Panc1 (cell line): Measurements from ENCODE around the gene SLC22A7. TPM values are rescaled to one million over a fixed set of nuclear protein-coding genes. Genes with fewer than 3 reads are reported as not detected.
A peak's percentile ranks its signal among the peaks of the same experiment; 100 is the strongest.

Experiments
- ATAC-seq: fragments of 200-7000 bp; cut with Tn5 transposase; 2 replicates; pipeline ENCODE4 v1.9.1; 2020; ENCODE audit warnings: mild to moderate bottlenecking, moderate library complexity
- BruUV-seq: library from RNA; stranded (reverse); fragments of 400-500 nt; replicated peaks from 2 replicates; lab custom pipeline; 2021; lab: Mats Ljungman, UMichigan
- CTCF ChIA-PET: fragments of 300-600 bp; sonication (Branson Sonifier 250); formaldehyde crosslinking; loops from one replicate; lab custom pipeline; 2022; ENCODE audit warnings: antibody characterized with exemption; lab: Charles Lee
- POLR2A ChIA-PET: fragments of 300-600 bp; sonication (Branson Sonifier 250); formaldehyde crosslinking; loops from one replicate; lab custom pipeline; 2022; ENCODE audit warnings: antibody characterized with exemption; lab: Charles Lee
- DNase-seq: peaks from one replicate; pipeline ENCODE4 v3.0.0-alpha.2; 2010; ENCODE audit warnings: low read depth, low spot score
- H3K27ac ChIP-seq: 2 replicates; pipeline ENCODE4 v1.5.1; 2011; ENCODE audit warnings: mild to moderate bottlenecking, low read length, inconsistent platforms
- H3K27me3 ChIP-seq: fragments of 200-500 bp; sonication (Bioruptor generic); 2 replicates; pipeline ENCODE4 v1.6.0; 2014; ENCODE audit warnings: low read length, inconsistent platforms; ENCODE audit not compliant: control insufficient read depth, insufficient read depth
- H3K36me3 ChIP-seq: fragments of 200-500 bp; sonication (Bioruptor generic); 2 replicates; pipeline ENCODE4 v1.5.1; 2014; ENCODE audit warnings: inconsistent platforms, mild to moderate bottlenecking, low read length, moderate library complexity; ENCODE audit not compliant: control insufficient read depth, insufficient read depth
- H3K4me1 ChIP-seq: 2 replicates; pipeline ENCODE4 v1.5.1; 2011; ENCODE audit warnings: inconsistent platforms, mild to moderate bottlenecking, low read length, moderate library complexity; ENCODE audit not compliant: control insufficient read depth, insufficient read depth
- H3K4me3 ChIP-seq, 2 experiments: 2 replicates each; pipeline ENCODE4 v1.5.1; 2011 to 2012; ENCODE audit warnings: low read depth in 2 of 2, low read length in 2 of 2, mild to moderate bottlenecking in 2 of 2, inconsistent platforms in 1 of 2, moderate library complexity in 1 of 2
- H3K9me3 ChIP-seq: fragments of 200-500 bp; sonication (Bioruptor generic); 2 replicates; pipeline ENCODE4 v1.5.1; 2014; ENCODE audit warnings: low read depth, mild to moderate bottlenecking, inconsistent platforms, low read length, moderate library complexity; ENCODE audit not compliant: control insufficient read depth, insufficient read depth
- POLR2AphosphoS5 ChIP-seq: IDR thresholded peaks from 2 replicates; pipeline ENCODE4 v1.6.1; 2012; ENCODE audit warnings: mild to moderate bottlenecking, low read depth, low read length, moderate library complexity
- SIN3A ChIP-seq: IDR thresholded peaks from 2 replicates; pipeline ENCODE4 v1.6.1; 2012; ENCODE audit warnings: low read depth, mild to moderate bottlenecking, low read length, moderate library complexity, borderline replicate concordance; ENCODE audit not compliant: insufficient read depth
- TCF7L2 ChIP-seq: IDR thresholded peaks from 2 replicates; pipeline ENCODE4 v1.6.1; 2011; ENCODE audit warnings: mild to moderate bottlenecking, low read depth, low read length, inconsistent platforms
- in situ Hi-C: cut with HindIII; loops from 2 replicates; pipeline ENCODE4 v1.10.0; 2016; ENCODE audit warnings: low sequenced_read_pairs, low pct_unique_long_range_greater_than_20kb
- intact Hi-C: fragments of 100-400 bp; cut with micrococcal nuclease; formaldehyde crosslinking; loops from one replicate; pipeline ENCODE4 v1.10.0; 2022; ENCODE audit not compliant: unreplicated experiment
- total RNA-seq: library from RNA; stranded (reverse); gene quantifications from one replicate; pipeline ENCODE4 v1.2.1, GENCODE V29; 2021; ENCODE audit not compliant: unreplicated experiment
- TF ChIP-seq, protein P1 (sequence below), 2 experiments: IDR thresholded peaks; 2 replicates each; pipeline ENCODE4 v1.6.1; 2011 to 2012; ENCODE audit warnings: low read depth in 2 of 2, control low read depth in 1 of 2, low read length in 1 of 2, mild to moderate bottlenecking in 1 of 2, moderate library complexity in 1 of 2; ENCODE audit not compliant: insufficient read depth in 1 of 2
- TF ChIP-seq, protein P2 (sequence below): fragments of 450-650 bp; IDR thresholded peaks from 2 replicates; pipeline ENCODE4 v1.5.1; 2017; ENCODE audit warnings: mild to moderate bottlenecking

Gene SLC22A7
- total RNA-seq, 1 experiment from 2014 or later, result not detected

DNA sequence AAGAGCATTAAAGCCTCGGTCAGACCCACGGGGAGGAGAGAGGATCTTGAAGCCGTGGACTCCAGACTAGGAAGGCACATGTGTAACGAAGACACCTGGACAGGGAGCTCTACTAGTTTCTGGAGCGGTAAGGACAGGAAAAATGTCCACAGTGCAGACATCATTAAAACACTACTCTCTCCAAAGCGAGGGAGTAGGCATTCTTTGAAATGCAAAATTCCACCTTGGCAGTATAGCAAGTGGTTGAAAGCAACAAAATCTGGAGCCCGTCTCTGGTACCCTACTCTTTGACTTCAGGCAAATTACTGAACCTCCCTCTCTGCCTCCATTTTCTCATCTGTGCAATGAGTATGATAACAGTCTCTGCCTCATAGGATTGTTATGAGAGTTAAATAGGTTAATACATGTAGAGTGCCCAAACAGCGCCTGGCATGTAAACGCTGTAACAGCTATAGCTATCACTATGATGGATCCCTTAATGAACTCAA is 11.0 kb downstream of the SLC22A7 start:
- H3K4me3 ChIP-seq, result peak overlapping the region; percentile 43 to 60
- no peaks in the 10 kb centered on the region for H3K9me3 ChIP-seq
- ATAC-seq, result no peak
- no peaks in the 10 kb centered on the region for H3K36me3 ChIP-seq
- DNase-seq, result no peak
- BruUV-seq, result no TSS peak
- TF ChIP-seq, protein P1, sequence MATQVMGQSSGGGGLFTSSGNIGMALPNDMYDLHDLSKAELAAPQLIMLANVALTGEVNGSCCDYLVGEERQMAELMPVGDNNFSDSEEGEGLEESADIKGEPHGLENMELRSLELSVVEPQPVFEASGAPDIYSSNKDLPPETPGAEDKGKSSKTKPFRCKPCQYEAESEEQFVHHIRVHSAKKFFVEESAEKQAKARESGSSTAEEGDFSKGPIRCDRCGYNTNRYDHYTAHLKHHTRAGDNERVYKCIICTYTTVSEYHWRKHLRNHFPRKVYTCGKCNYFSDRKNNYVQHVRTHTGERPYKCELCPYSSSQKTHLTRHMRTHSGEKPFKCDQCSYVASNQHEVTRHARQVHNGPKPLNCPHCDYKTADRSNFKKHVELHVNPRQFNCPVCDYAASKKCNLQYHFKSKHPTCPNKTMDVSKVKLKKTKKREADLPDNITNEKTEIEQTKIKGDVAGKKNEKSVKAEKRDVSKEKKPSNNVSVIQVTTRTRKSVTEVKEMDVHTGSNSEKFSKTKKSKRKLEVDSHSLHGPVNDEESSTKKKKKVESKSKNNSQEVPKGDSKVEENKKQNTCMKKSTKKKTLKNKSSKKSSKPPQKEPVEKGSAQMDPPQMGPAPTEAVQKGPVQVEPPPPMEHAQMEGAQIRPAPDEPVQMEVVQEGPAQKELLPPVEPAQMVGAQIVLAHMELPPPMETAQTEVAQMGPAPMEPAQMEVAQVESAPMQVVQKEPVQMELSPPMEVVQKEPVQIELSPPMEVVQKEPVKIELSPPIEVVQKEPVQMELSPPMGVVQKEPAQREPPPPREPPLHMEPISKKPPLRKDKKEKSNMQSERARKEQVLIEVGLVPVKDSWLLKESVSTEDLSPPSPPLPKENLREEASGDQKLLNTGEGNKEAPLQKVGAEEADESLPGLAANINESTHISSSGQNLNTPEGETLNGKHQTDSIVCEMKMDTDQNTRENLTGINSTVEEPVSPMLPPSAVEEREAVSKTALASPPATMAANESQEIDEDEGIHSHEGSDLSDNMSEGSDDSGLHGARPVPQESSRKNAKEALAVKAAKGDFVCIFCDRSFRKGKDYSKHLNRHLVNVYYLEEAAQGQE (IDR thresholded peaks at IDR 0.05; ENCODE audit: insufficient read depth in 1 of 2, low read depth in 2 of 2, low read length in 1 of 2), result no peak
- H3K4me1 ChIP-seq, result no peaks in the 10 kb centered on the region
- H3K27me3 ChIP-seq, result peaks cover 2% of the 10 kb centered on the region; the same call in 1 of the 2 replicates
- CTCF ChIA-PET, result interaction anchor here (0.6 to 1.0 kb wide), 2 partner anchors 27 to 33 kb away, joined by 3 read pairs; no protein-coding TSS in a partner anchor
- intact Hi-C loops, result no loop called here
- in situ Hi-C loops, result no loop called here
- POLR2A ChIA-PET, result no interaction called here
- no peak overlapping the region for H3K27ac ChIP-seq

DNA sequence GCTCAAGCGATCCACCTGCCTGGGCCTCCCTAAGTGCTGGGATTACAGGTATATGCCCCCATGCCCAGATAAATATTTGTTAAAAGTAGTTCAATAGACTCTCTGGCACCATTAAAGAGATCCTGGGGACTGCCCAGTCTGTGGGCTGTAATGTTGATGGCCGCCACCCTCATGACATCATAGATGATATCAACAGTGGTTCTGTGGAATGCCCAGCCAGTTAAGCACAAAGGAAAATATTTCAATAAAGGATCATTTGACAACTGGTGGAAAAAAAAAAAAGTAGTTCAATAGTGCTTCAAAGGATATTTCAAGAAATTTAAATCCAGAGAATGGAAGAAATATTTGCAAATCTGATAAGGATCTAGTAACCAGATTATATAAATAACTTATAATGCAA is 12.1 kb downstream of the SLC22A7 start:
- Histone ChIP-seq H3K9me3 (no peaks in the 10 kb centered on the region), H3K36me3 (no peaks in the 10 kb centered on the region), H3K27me3 (peaks cover 4% of the 10 kb centered on the region; the same call in 1 of the 2 replicates), H3K4me1 (no peaks in the 10 kb centered on the region), H3K27ac (no peak overlapping the region), H3K4me3 (no peak overlapping the region)
- intact Hi-C loops (no loop called here), in situ Hi-C loops (no loop called here)
- DNase-seq (no peak), ATAC-seq (no peak)
- CTCF ChIA-PET, result no interaction called here
- POLR2A ChIA-PET, result no interaction called here
- TF ChIP-seq, protein P1 (IDR thresholded peaks at IDR 0.05; ENCODE audit: insufficient read depth in 1 of 2, low read depth in 2 of 2, low read length in 1 of 2), result no peak
- TF ChIP-seq SIN3A (no peak), TCF7L2 (no peak), POLR2AphosphoS5 (no peak)
- TF ChIP-seq, protein P2, sequence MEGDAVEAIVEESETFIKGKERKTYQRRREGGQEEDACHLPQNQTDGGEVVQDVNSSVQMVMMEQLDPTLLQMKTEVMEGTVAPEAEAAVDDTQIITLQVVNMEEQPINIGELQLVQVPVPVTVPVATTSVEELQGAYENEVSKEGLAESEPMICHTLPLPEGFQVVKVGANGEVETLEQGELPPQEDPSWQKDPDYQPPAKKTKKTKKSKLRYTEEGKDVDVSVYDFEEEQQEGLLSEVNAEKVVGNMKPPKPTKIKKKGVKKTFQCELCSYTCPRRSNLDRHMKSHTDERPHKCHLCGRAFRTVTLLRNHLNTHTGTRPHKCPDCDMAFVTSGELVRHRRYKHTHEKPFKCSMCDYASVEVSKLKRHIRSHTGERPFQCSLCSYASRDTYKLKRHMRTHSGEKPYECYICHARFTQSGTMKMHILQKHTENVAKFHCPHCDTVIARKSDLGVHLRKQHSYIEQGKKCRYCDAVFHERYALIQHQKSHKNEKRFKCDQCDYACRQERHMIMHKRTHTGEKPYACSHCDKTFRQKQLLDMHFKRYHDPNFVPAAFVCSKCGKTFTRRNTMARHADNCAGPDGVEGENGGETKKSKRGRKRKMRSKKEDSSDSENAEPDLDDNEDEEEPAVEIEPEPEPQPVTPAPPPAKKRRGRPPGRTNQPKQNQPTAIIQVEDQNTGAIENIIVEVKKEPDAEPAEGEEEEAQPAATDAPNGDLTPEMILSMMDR, result no peak
- BruUV-seq, result no TSS peak
